CD4-positive, CD25-positive, alpha-beta regulatory T cell (primary cell): ENCODE results near the gene ZNF19. TPM values are rescaled to one million over a fixed set of nuclear protein-coding genes. Genes with fewer than 3 reads are reported as not detected.
"Not testable (repeated sequence)": the region's sequence is repeated elsewhere in the genome, so short reads cannot be mapped to it uniquely, and the experiment has no call there.

Source experiments
- ATAC-seq, 2 donors: fragments of 150-1000 bp; cut with Tn5 transposase; one replicate each; pipeline ENCODE4 v1.10.0; 2021; ENCODE audit warnings: low read depth in 2 of 2, moderate number of reproducible peaks in 2 of 2, moderate library complexity in 1 of 2
- DNase-seq, 3 donors: peaks; one replicate each; pipeline versions ENCODE4 v3.0.0 to v3.0.0-alpha.2; 2012 to 2022; ENCODE audit warnings: mixed read lengths in 1 of 3
- H3K27ac ChIP-seq: one replicate; pipeline ENCODE4 v1.7.0; 2013; ENCODE audit warnings: mild to moderate bottlenecking, low read length; ENCODE audit not compliant: insufficient read depth, poor library complexity, severe bottlenecking
- H3K27me3 ChIP-seq: one replicate; pipeline ENCODE4 v1.7.0; 2013; ENCODE audit warnings: low read length; ENCODE audit not compliant: control insufficient read depth, insufficient read depth
- H3K36me3 ChIP-seq: one replicate; pipeline ENCODE4 v1.7.0; 2013; ENCODE audit warnings: mild to moderate bottlenecking, low read length, moderate library complexity; ENCODE audit not compliant: control insufficient read depth, insufficient read depth
- H3K4me1 ChIP-seq: 2 replicates; pipeline ENCODE4 v1.7.0; 2013; ENCODE audit warnings: mild to moderate bottlenecking, low read length; ENCODE audit not compliant: insufficient read depth, control insufficient read depth, poor library complexity, severe bottlenecking
- H3K4me3 ChIP-seq: one replicate; pipeline ENCODE4 v1.7.0; 2013; ENCODE audit warnings: low read depth, mild to moderate bottlenecking, low read length, moderate library complexity
- H3K9me3 ChIP-seq, 2 experiments: 1 replicate in 1 of 2; 2 replicates in 1 of 2; pipeline ENCODE4 v1.7.0; 2013; ENCODE audit warnings: low read length in 2 of 2, mild to moderate bottlenecking in 1 of 2, moderate library complexity in 1 of 2; ENCODE audit not compliant: control insufficient read depth in 2 of 2
- H3K27ac Mint-ChIP-seq, 3 donors: one replicate each; pipeline ENCODE4 v1.8.0; 2020 to 2022; ENCODE audit warnings: mild to moderate bottlenecking in 3 of 3, mixed read lengths in 3 of 3, moderate library complexity in 2 of 3
- H3K27me3 Mint-ChIP-seq: one replicate; pipeline ENCODE4 v1.8.0; 2022; ENCODE audit warnings: mild to moderate bottlenecking, mixed read lengths
- H3K36me3 Mint-ChIP-seq: one replicate; pipeline ENCODE4 v1.8.0; 2020; ENCODE audit warnings: mixed read lengths
- H3K4me1 Mint-ChIP-seq, 4 donors: one replicate each; pipeline ENCODE4 v1.8.0; 2020 to 2022; ENCODE audit warnings: mixed read lengths in 4 of 4, mild to moderate bottlenecking in 1 of 4
- H3K4me3 Mint-ChIP-seq, 4 donors: one replicate each; pipeline ENCODE4 v1.8.0; 2020 to 2022; ENCODE audit warnings: mild to moderate bottlenecking in 4 of 4, mixed read lengths in 4 of 4, moderate library complexity in 3 of 4
- H3K9me3 Mint-ChIP-seq, 7 donors: one replicate each; pipeline ENCODE4 v1.8.0; 2020 to 2022; ENCODE audit warnings: mixed read lengths in 7 of 7, mild to moderate bottlenecking in 3 of 7, moderate library complexity in 2 of 7
- polyA plus RNA-seq, 4 donors: library from polyadenylated mRNA; unstranded; fragments of 300-500 nt; fragmentation: Illumina TruSeq; gene quantifications; one replicate each; pipeline ENCODE4 v1.2.3, GENCODE V29; 2021
- total RNA-seq: library from RNA; stranded (reverse); gene quantifications from one replicate; pipeline ENCODE4 v1.2.3, GENCODE V29; 2022

The ZNF19 gene
- total and polyA plus RNA-seq, 5 donors from 2014 or later = 1.7 to 5.9 (median 2.8) TPM

GRCh38 chr16:71524566-71525553 is 35.7 kb upstream of the ZNF19 start:
- Histone ChIP-seq H3K27ac (no peak overlapping the region), H3K27me3 (peaks cover 6% of the 10 kb centered on the region), H3K4me3 (no peak overlapping the region), H3K36me3 (no peaks in the 10 kb centered on the region), H3K4me1 (no peaks in the 10 kb centered on the region), H3K9me3 (no peaks in the 10 kb centered on the region)
- H3K4me3 Mint-ChIP-seq = no peak overlapping the region
- H3K36me3 Mint-ChIP-seq = no peaks in the 10 kb centered on the region
- H3K4me1 Mint-ChIP-seq = no peaks in the 10 kb centered on the region
- no peak overlapping the region for H3K27ac Mint-ChIP-seq
- H3K9me3 Mint-ChIP-seq = no peaks in the 10 kb centered on the region
- H3K27me3 Mint-ChIP-seq = peaks cover 53% of the 10 kb centered on the region
- DNase-seq = no peak
- ATAC-seq = no peak

- Histone ChIP-seq H3K4me3 (no peak overlapping the region), H3K4me1 (no peaks in the 10 kb centered on the region), H3K9me3 (no peaks in the 10 kb centered on the region), H3K27me3 (peaks cover 2% of the 10 kb centered on the region), H3K27ac (no peak overlapping the region), H3K36me3 (no peaks in the 10 kb centered on the region)
- no peak overlapping the region for H3K27ac Mint-ChIP-seq
- no peaks in the 10 kb centered on the region for H3K36me3 Mint-ChIP-seq
- H3K9me3 Mint-ChIP-seq = no peaks in the 10 kb centered on the region
- H3K27me3 Mint-ChIP-seq = peaks cover 31% of the 10 kb centered on the region
- no peak for ATAC-seq
- H3K4me3 Mint-ChIP-seq = no peak overlapping the region
- DNase-seq = no peak
- no peaks in the 10 kb centered on the region for H3K4me1 Mint-ChIP-seq
These were observed 31.4 kb upstream of the ZNF19 start for GRCh38 chr16:71520550-71520949.

- no peak overlapping the region for H3K4me3 Mint-ChIP-seq
- H3K4me1 Mint-ChIP-seq = no peaks in the 10 kb centered on the region
- H3K4me1 ChIP-seq = no peaks in the 10 kb centered on the region
- ATAC-seq (no peak), DNase-seq (no peak)
- H3K27me3 ChIP-seq = no peaks in the 10 kb centered on the region
- no peak overlapping the region for H3K4me3 ChIP-seq
- H3K27ac ChIP-seq = no peak overlapping the region
- peaks cover 24% of the 10 kb centered on the region for H3K27me3 Mint-ChIP-seq
- no peaks in the 10 kb centered on the region for H3K9me3 Mint-ChIP-seq
- H3K9me3 ChIP-seq = no peaks in the 10 kb centered on the region
- H3K36me3 ChIP-seq = no peaks in the 10 kb centered on the region
- H3K27ac Mint-ChIP-seq = no peak overlapping the region
- H3K36me3 Mint-ChIP-seq = no peaks in the 10 kb centered on the region
These were observed 25.9 kb upstream of the ZNF19 start for GRCh38 chr16:71515026-71515425.

- H3K9me3 ChIP-seq = no peaks in the 10 kb centered on the region
- Mint-ChIP-seq H3K36me3 (no peaks in the 10 kb centered on the region), H3K4me3 (no peak overlapping the region), H3K27me3 (peaks cover 26% of the 10 kb centered on the region), H3K4me1 (no peaks in the 10 kb centered on the region), H3K27ac (no peak overlapping the region), H3K9me3 (no peaks in the 10 kb centered on the region)
- no peak overlapping the region for H3K27ac ChIP-seq
- H3K4me3 ChIP-seq = no peak overlapping the region
- no peaks in the 10 kb centered on the region for H3K4me1 ChIP-seq
- ATAC-seq = no peak
- DNase-seq = no peak
- no peaks in the 10 kb centered on the region for H3K27me3 ChIP-seq
- no peaks in the 10 kb centered on the region for H3K36me3 ChIP-seq
These were observed 25.4 kb upstream of the ZNF19 start for GRCh38 chr16:71514476-71514875.

GRCh38 chr16:71513302-71513701 is 24.2 kb upstream of the ZNF19 start:
- H3K27ac ChIP-seq = no peak overlapping the region
- no peaks in the 10 kb centered on the region for H3K4me1 ChIP-seq
- no peaks in the 10 kb centered on the region for H3K27me3 ChIP-seq
- Mint-ChIP-seq H3K36me3 (no peaks in the 10 kb centered on the region), H3K9me3 (no peaks in the 10 kb centered on the region), H3K4me3 (no peak overlapping the region), H3K27me3 (peaks cover 30% of the 10 kb centered on the region), H3K27ac (no peak overlapping the region), H3K4me1 (no peaks in the 10 kb centered on the region)
- H3K4me3 ChIP-seq = no peak overlapping the region
- H3K36me3 ChIP-seq = no peaks in the 10 kb centered on the region
- no peak for DNase-seq
- no peak for ATAC-seq
- H3K9me3 ChIP-seq = no peaks in the 10 kb centered on the region

- H3K27ac ChIP-seq = no peak overlapping the region
- no peaks in the 10 kb centered on the region for H3K4me1 ChIP-seq
- Mint-ChIP-seq H3K9me3 (no peaks in the 10 kb centered on the region), H3K36me3 (no peaks in the 10 kb centered on the region), H3K4me1 (no peaks in the 10 kb centered on the region), H3K27me3 (peaks cover 25% of the 10 kb centered on the region), H3K27ac (no peak overlapping the region), H3K4me3 (no peak overlapping the region)
- H3K27me3 ChIP-seq = peaks cover 1% of the 10 kb centered on the region
- no peaks in the 10 kb centered on the region for H3K36me3 ChIP-seq
- ATAC-seq = no peak
- DNase-seq = no peak
- H3K9me3 ChIP-seq = no peaks in the 10 kb centered on the region
- no peak overlapping the region for H3K4me3 ChIP-seq
These were observed 17.9 kb upstream of the ZNF19 start for GRCh38 chr16:71507061-71507460.

GRCh38 chr16:71504901-71505300 is 15.8 kb upstream of the ZNF19 start:
- no peak overlapping the region for H3K4me3 Mint-ChIP-seq

GRCh38 chr16:71504051-71504450 is 14.9 kb upstream of the ZNF19 start:
- not testable (repeated sequence) for H3K9me3 Mint-ChIP-seq, H3K27ac Mint-ChIP-seq, H3K4me1 Mint-ChIP-seq, H3K27ac ChIP-seq, H3K36me3 Mint-ChIP-seq, ATAC-seq, H3K4me3 ChIP-seq, DNase-seq, H3K36me3 ChIP-seq, H3K27me3 ChIP-seq, H3K4me3 Mint-ChIP-seq, H3K4me1 ChIP-seq, H3K9me3 ChIP-seq
- H3K27me3 Mint-ChIP-seq = peaks cover 11% of the 10 kb centered on the region

More at GRCh38 chr16:71504901-71505300, 15.8 kb upstream of the ZNF19 start:
- H3K36me3 ChIP-seq = no peaks in the 10 kb centered on the region
- H3K36me3 Mint-ChIP-seq = no peaks in the 10 kb centered on the region
- peaks cover 18% of the 10 kb centered on the region for H3K27me3 Mint-ChIP-seq
- H3K27ac ChIP-seq = no peak overlapping the region
- no peaks in the 10 kb centered on the region for H3K9me3 ChIP-seq
- DNase-seq (no peak), ATAC-seq (no peak)
- peaks cover 3% of the 10 kb centered on the region for H3K27me3 ChIP-seq
- no peaks in the 10 kb centered on the region for H3K4me1 Mint-ChIP-seq
- H3K9me3 Mint-ChIP-seq = no peaks in the 10 kb centered on the region
- no peak overlapping the region for H3K27ac Mint-ChIP-seq
- H3K4me3 ChIP-seq = no peak overlapping the region
- H3K4me1 ChIP-seq = no peaks in the 10 kb centered on the region
